Neural progenitor cell (in vitro differentiated cells): ENCODE measurements around the gene IGSF21.

Source experiments
- CTCF ChIP-seq: fragments of 200-600 bp; sonication (generic); IDR thresholded peaks from 2 replicates; pipeline ENCODE4 v1.5.1; 2017; ENCODE audit warnings: antibody characterized with exemption, mild to moderate bottlenecking
- EZH2 ChIP-seq: fragments of 200-600 bp; sonication (generic); IDR thresholded peaks from 2 replicates; pipeline ENCODE4 v1.6.1; 2017; ENCODE audit warnings: antibody characterized with exemption, mild to moderate bottlenecking, moderate library complexity
- EZH2phosphoT487 ChIP-seq: fragments of 200-600 bp; sonication (generic); IDR thresholded peaks from 2 replicates; pipeline ENCODE4 v1.6.1; 2017; ENCODE audit warnings: antibody characterized with exemption

- no peak for TF ChIP-seq CTCF
- TF ChIP-seq EZH2phosphoT487 = no peak
- no peak for TF ChIP-seq EZH2
Measured at GRCh38 chr1:18090636-18091035, 17.0 kb upstream of the IGSF21 start.
